Activated CD8-positive, alpha-beta T cell treated with anti-CD3 and anti-CD28 coated beads for 36 hours (primary cell): ENCODE results near the gene SAMD10. TPM values are rescaled to one million over a fixed set of nuclear protein-coding genes. Genes with fewer than 3 reads are reported as not detected.

ENCODE experiments used
- ATAC-seq: fragments of 200-7000 bp; cut with Tn5 transposase; one replicate; pipeline ENCODE4 v1.10.0; 2021; ENCODE audit warnings: mild to moderate bottlenecking, moderate library complexity
- CTCF ChIA-PET: fragments of 350-600 bp; sonication (Branson Sonifier 250); formaldehyde crosslinking; loops from one replicate; lab custom pipeline; 2021; ENCODE audit warnings: antibody characterized with exemption; lab: Charles Lee
- POLR2A ChIA-PET: fragments of 350-600 bp; sonication (Branson Sonifier 250); formaldehyde crosslinking; loops from one replicate; lab custom pipeline; 2021; ENCODE audit warnings: antibody characterized with exemption; lab: Charles Lee
- DNase-seq: peaks from one replicate; pipeline ENCODE4 v3.0.0-alpha.2; 2020
- H3K27ac Mint-ChIP-seq: one replicate; pipeline ENCODE4 v1.8.0; 2021; ENCODE audit warnings: mild to moderate bottlenecking, mixed read lengths
- H3K27me3 Mint-ChIP-seq: one replicate; pipeline ENCODE4 v1.8.0; 2021; ENCODE audit warnings: mixed read lengths
- H3K36me3 Mint-ChIP-seq: one replicate; pipeline ENCODE4 v1.8.0; 2021; ENCODE audit warnings: low read depth, mixed read lengths
- H3K4me1 Mint-ChIP-seq: one replicate; pipeline ENCODE4 v1.8.0; 2021; ENCODE audit warnings: low read depth, mixed read lengths
- H3K4me3 Mint-ChIP-seq: one replicate; pipeline ENCODE4 v1.8.0; 2021; ENCODE audit warnings: mild to moderate bottlenecking, moderate library complexity, mixed read lengths
- H3K9me3 Mint-ChIP-seq: one replicate; pipeline ENCODE4 v1.8.0; 2021; ENCODE audit warnings: mixed read lengths
- intact Hi-C: fragments of 100-400 bp; cut with micrococcal nuclease; formaldehyde crosslinking; loops from one replicate; pipeline ENCODE4 v1.10.0; 2022
- total RNA-seq, 2 experiments: library from RNA; stranded (reverse); gene quantifications; one replicate each; pipeline ENCODE4 v1.2.3, GENCODE V29; 2021
- TF ChIP-seq, protein P1 (sequence below): fragments of 200-600 bp; IDR thresholded peaks from one replicate; pipeline ENCODE4 v1.8.0; 2022; ENCODE audit warnings: antibody characterized with exemption, mild to moderate bottlenecking

The SAMD10 gene
- total RNA-seq, 2 experiments from 2014 or later, result 17.4 to 17.5 TPM

DNA sequence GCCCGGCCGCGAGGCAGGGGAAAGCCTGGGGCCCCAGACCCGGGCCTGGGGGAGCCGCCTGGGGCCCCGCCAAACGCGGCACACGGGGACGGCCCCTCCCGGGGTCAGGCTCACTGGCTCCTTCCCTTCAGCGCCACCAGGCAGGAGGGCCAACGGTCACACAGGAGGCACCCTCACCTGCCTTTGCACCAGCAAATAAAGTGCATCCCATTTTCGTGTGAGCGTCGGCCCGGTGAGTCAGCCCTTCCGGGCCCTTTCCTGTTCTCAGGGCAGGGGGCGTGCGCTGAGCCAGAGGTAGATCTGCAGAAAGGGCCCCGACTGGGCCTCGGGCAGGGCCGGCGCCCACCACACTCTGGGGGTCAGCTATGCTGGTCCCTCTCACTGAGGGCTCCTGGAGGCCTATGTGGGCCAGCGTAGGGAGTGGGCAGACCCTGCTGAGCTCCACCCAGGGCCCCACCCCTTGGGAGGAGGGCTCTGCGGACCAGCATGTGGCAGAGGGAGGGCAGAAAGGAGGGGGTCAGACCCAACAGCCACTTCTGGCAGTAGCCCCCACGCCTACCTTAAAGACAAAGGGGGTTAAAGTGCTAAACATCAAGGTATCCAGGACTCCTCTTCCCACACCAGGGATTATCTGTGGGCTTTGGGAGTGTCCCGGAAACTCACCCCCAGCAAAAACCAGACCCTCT, 22.3 kb downstream of the SAMD10 start:
- intact Hi-C loops, result no loop called here
- H3K27ac Mint-ChIP-seq, result peak overlapping the region; percentile 93
- peak overlapping the region; percentile 81 for H3K4me3 Mint-ChIP-seq
- ATAC-seq (peak; percentile 64), DNase-seq (peak; percentile 91)
- no peaks in the 10 kb centered on the region for H3K27me3 Mint-ChIP-seq
- no peaks in the 10 kb centered on the region for H3K9me3 Mint-ChIP-seq
- TF ChIP-seq, protein P1, sequence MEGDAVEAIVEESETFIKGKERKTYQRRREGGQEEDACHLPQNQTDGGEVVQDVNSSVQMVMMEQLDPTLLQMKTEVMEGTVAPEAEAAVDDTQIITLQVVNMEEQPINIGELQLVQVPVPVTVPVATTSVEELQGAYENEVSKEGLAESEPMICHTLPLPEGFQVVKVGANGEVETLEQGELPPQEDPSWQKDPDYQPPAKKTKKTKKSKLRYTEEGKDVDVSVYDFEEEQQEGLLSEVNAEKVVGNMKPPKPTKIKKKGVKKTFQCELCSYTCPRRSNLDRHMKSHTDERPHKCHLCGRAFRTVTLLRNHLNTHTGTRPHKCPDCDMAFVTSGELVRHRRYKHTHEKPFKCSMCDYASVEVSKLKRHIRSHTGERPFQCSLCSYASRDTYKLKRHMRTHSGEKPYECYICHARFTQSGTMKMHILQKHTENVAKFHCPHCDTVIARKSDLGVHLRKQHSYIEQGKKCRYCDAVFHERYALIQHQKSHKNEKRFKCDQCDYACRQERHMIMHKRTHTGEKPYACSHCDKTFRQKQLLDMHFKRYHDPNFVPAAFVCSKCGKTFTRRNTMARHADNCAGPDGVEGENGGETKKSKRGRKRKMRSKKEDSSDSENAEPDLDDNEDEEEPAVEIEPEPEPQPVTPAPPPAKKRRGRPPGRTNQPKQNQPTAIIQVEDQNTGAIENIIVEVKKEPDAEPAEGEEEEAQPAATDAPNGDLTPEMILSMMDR, result peak; percentile 15
- POLR2A ChIA-PET, result interaction anchor here (0.6 to 2.1 kb wide), 5 partner anchors 11 to 72 kb away, joined by 3 to 10 read pairs (median 7); partner anchors contain the start of gene SAMD10
- CTCF ChIA-PET, result no interaction called here
- peaks cover 4% of the 10 kb centered on the region for H3K36me3 Mint-ChIP-seq
- peaks cover 31% of the 10 kb centered on the region for H3K4me1 Mint-ChIP-seq

DNA sequence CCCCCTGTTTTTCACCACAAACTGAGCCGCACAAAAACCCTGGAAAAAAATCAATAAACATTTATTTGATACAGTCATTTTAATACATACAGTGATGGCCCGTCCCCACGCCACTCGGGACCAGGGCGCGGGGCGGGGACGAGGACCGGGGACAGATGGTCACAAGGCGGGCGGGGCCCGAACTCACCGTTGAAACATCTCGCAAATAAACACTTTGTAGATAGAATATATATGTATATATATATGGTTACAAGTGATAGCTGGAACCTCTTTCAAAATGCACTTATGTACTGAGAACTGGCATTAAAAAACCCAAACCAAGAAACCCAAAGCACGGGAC, 22.8 kb downstream of the SAMD10 start:
- Mint-ChIP-seq H3K9me3 (no peaks in the 10 kb centered on the region), H3K27me3 (no peaks in the 10 kb centered on the region), H3K4me1 (peaks cover 31% of the 10 kb centered on the region), H3K36me3 (peaks cover 4% of the 10 kb centered on the region), H3K27ac (peak overlapping the region; percentile 93), H3K4me3 (peak overlapping the region; percentile 81)
- ChIA-PET CTCF (interaction anchor here (1.0 to 1.2 kb wide), 5 partner anchors 10 to 250 kb away, joined by 3 to 4 read pairs (median 3); partner anchors contain the start of genes PRPF6 and TPD52L2), POLR2A (interaction anchor here (0.6 to 2.1 kb wide), 5 partner anchors 12 to 72 kb away, joined by 3 to 10 read pairs (median 7); partner anchors contain the start of gene SAMD10)
- ATAC-seq (peak; percentile 7), DNase-seq (no peak)
- TF ChIP-seq, protein P1, result no peak
- intact Hi-C loops, result no loop called here

DNA sequence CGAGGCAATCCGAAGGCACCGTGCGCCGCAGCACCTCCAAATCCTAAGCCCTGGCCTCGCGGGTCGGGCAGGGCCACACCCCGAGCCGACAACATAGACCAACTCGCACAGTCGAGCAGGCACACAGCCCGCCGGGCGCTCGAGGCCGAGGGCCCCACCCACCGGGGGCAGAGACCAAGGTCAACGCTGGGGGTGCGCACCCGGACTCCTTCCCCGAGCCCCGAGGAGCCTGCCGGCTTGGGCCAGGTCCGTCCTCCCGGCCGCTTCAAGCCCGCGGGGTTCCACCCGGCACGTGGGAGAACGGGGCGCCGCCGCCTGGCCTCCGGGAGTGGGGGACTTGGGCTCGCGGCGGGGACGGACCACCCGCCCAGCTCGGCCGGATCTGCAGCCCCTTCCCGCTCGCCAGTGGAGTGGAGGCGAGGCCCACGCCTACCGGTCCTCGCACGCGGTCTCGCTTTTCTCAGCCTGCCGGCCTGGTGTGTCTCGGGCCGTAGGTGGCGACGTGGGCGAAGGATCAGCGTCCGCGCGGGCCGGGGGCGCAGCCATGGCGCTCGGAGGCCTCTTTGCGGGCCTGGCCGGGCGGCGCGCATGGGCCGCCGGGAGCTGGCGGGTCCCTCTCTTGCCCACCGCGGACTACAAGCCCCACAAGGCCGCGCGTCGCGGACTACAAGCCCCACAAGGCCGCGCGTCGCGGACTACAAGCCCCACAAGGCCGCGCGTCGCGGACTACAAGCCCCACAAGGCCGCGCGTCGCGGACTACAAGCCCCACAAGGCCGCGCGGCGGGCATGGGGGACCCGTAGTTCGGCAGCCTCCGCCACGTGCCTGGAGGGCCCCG, 23.4 kb downstream of the SAMD10 start, which contains the start of gene UCKL1:
Gene UCKL1, minus strand, starts transcription at position 590 of the 837 bp plus-strand sequence. Its CDS starts 44 bp downstream, at position 546.
- TF ChIP-seq, protein P1, result peak; percentile 19
- ChIA-PET CTCF (interaction anchor here (1.0 to 1.2 kb wide), 5 partner anchors 11 to 249 kb away, joined by 3 to 4 read pairs (median 3); partner anchors contain the start of genes PRPF6 and TPD52L2), POLR2A (interaction anchor here (1.1 to 2.1 kb wide), 4 partner anchors 12 to 55 kb away, joined by 3 to 10 read pairs (median 8); partner anchors contain the start of gene SAMD10)
- intact Hi-C loops, result no loop called here
- Mint-ChIP-seq H3K27ac (peak within 1 kb of the TSS; percentile 93), H3K4me3 (peak within 1 kb of the TSS; percentile 81), H3K4me1 (peaks cover 31% of the 10 kb centered on the region), H3K9me3 (no peaks in the 10 kb centered on the region), H3K36me3 (no peaks in the 10 kb centered on the region), H3K27me3 (no peaks in the 10 kb centered on the region)
- peak; percentile 78 for ATAC-seq
- DNase-seq, result peak; percentile 93

DNA sequence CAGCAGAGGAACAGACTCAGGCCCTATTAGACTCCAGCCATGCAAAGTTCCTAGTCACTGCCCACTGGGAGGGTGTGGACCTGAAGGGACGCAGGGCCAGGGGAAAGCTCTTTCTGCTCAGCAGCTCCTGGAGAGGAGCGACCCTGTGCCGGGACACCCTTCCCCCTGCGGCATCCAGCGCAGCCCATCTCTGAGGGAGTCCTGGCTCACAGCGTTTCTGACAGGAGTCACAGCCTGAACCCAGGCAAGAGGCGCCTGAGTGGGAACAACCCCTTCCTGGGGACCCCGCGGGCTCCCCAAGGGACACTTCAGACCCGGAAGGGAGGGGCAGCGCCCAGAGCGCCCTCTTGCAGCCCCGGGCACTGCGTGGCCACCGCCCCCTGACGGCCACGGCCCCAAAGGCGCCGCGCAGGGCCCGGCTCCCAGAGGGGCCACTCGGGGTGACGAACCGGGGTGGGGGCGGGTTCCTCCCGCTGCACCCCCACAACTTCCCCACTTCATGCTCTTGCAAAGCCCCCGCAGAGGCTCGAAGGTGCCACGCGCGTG, 24.1 kb downstream of the SAMD10 start:
- H3K9me3 Mint-ChIP-seq, result no peaks in the 10 kb centered on the region
- no peaks in the 10 kb centered on the region for H3K36me3 Mint-ChIP-seq
- DNase-seq (no peak), ATAC-seq (no peak)
- TF ChIP-seq, protein P1, result peak; percentile 40
- H3K27me3 Mint-ChIP-seq, result no peaks in the 10 kb centered on the region
- POLR2A ChIA-PET, result interaction anchor here (1.2 to 2.1 kb wide), 3 partner anchors 13 to 54 kb away, joined by 3 to 8 read pairs (median 3); no protein-coding TSS in a partner anchor
- CTCF ChIA-PET, result interaction anchor here (0.7 to 1.7 kb wide), 3 partner anchors 11 to 241 kb away, joined by 3 to 13 read pairs (median 3); no protein-coding TSS in a partner anchor
- peaks cover 31% of the 10 kb centered on the region for H3K4me1 Mint-ChIP-seq
- intact Hi-C loops, result no loop called here
- peak overlapping the region; percentile 59 for H3K27ac Mint-ChIP-seq
- peak overlapping the region; percentile 81 for H3K4me3 Mint-ChIP-seq
